ENCODE measurements around the gene HAND1. TPM values are rescaled to one million over a fixed set of nuclear protein-coding genes. Genes with fewer than 3 reads are reported as not detected.

The HAND1 gene
- total and polyA plus RNA-seq, 12 donors: 0.94 to 6.8 (median 2.4) TPM; not detected in 5

- intact Hi-C loops (cut with DNase I): no loop called here
- no peak overlapping the region for H3K4me3 ChIP-seq
- TF ChIP-seq POLR2A (IDR thresholded peaks at IDR 0.05) (no peak), CTCF (IDR thresholded peaks at IDR 0.05) (no peak)
- H3K9me3 ChIP-seq (replicated peaks in 1 of 3): no peaks in the 10 kb centered on the region
- no peak for DNase-seq
- no peak overlapping the region for H3K27ac ChIP-seq
- peaks cover 0 to 5% of the 10 kb centered on the region in 2 donors for H3K4me1 ChIP-seq (replicated peaks in 1 of 2)
- H3K36me3 ChIP-seq (replicated peaks in 1 of 2): no peaks in the 10 kb centered on the region
- WGBS, 4 donors: 8 to 11% (median 9%) methylated on average over 2 of the region's 2 CpGs
- peaks cover 93% of the 10 kb centered on the region for H3K27me3 ChIP-seq
These were observed 7.1 kb upstream of the HAND1 start for GRCh38 chr5:154485096-154485491.

GRCh38 chr5:154484393-154485095 lies 6.5 kb upstream of the HAND1 start:
- H3K36me3 ChIP-seq (replicated peaks in 1 of 2): no peaks in the 10 kb centered on the region
- H3K4me1 ChIP-seq (replicated peaks in 1 of 2): peaks cover 0 to 5% of the 10 kb centered on the region in 2 donors
- no peak for TF ChIP-seq CTCF (IDR thresholded peaks at IDR 0.05)
- TF ChIP-seq POLR2A (IDR thresholded peaks at IDR 0.05): no peak
- no peak overlapping the region for H3K27ac ChIP-seq
- H3K9me3 ChIP-seq (replicated peaks in 1 of 3): no peaks in the 10 kb centered on the region
- peaks cover 95% of the 10 kb centered on the region for H3K27me3 ChIP-seq
- no peak overlapping the region for H3K4me3 ChIP-seq
- intact Hi-C loops (cut with DNase I): no loop called here
- 8 to 12% (median 10%) methylated on average over 14 to 15 of the region's 15 CpGs for WGBS, 4 donors
- DNase-seq: no peak

- H3K9me3 ChIP-seq (replicated peaks in 1 of 3): no peaks in the 10 kb centered on the region
- DNase-seq: no peak
- no peak overlapping the region for H3K4me3 ChIP-seq
- peaks cover 0 to 8% of the 10 kb centered on the region in 2 donors for H3K4me1 ChIP-seq (replicated peaks in 1 of 2)
- intact Hi-C loops (cut with DNase I): no loop called here
- WGBS, 4 donors: 9 to 20% (median 11%) methylated on average over 31 to 34 of the region's 34 CpGs
- H3K27me3 ChIP-seq: peaks cover 98% of the 10 kb centered on the region
- TF ChIP-seq CTCF (IDR thresholded peaks at IDR 0.05) (no peak), POLR2A (IDR thresholded peaks at IDR 0.05) (no peak)
- H3K27ac ChIP-seq: no peak overlapping the region
- no peaks in the 10 kb centered on the region for H3K36me3 ChIP-seq (replicated peaks in 1 of 2)
These were observed 5.8 kb upstream of the HAND1 start for GRCh38 chr5:154483654-154484392.

GRCh38 chr5:154482528-154483449 lies 4.8 kb upstream of the HAND1 start:
- peaks cover 0 to 18% of the 10 kb centered on the region in 2 donors for H3K4me1 ChIP-seq (replicated peaks in 1 of 2)
- H3K4me3 ChIP-seq: no peak overlapping the region
- TF ChIP-seq POLR2A (IDR thresholded peaks at IDR 0.05): no peak
- no peak for TF ChIP-seq CTCF (IDR thresholded peaks at IDR 0.05)
- DNase-seq: no peak
- WGBS, 4 donors: 7 to 14% (median 8%) methylated on average over 21 to 49 of the region's 49 CpGs
- H3K9me3 ChIP-seq (replicated peaks in 1 of 3): no peaks in the 10 kb centered on the region
- no peak overlapping the region for H3K27ac ChIP-seq
- intact Hi-C loops (cut with DNase I): no loop called here
- peaks cover 98% of the 10 kb centered on the region for H3K27me3 ChIP-seq
- H3K36me3 ChIP-seq (replicated peaks in 1 of 2): no peaks in the 10 kb centered on the region

All from adrenal gland (tissue), 12 donors.